CD4-positive, alpha-beta memory T cell (primary cell): ENCODE data around the gene BRK1. TPM values are rescaled to one million over a fixed set of nuclear protein-coding genes. Genes with fewer than 3 reads are reported as not detected.
A peak's percentile ranks its signal among the peaks of the same experiment; 100 is the strongest.
"Not testable (repeated sequence)": the region's sequence is repeated elsewhere in the genome, so short reads cannot be mapped to it uniquely, and the experiment has no call there.

Source experiments
- CTCF ChIA-PET: fragments of 350-600 bp; sonication (Branson Sonifier 250); formaldehyde crosslinking; loops from one replicate; lab custom pipeline; 2021; ENCODE audit warnings: inconsistent platforms; ENCODE audit not compliant: partially characterized antibody; lab: Charles Lee
- POLR2A ChIA-PET: fragments of 350-600 bp; sonication (Branson Sonifier 250); formaldehyde crosslinking; loops from one replicate; lab custom pipeline; 2021; ENCODE audit not compliant: partially characterized antibody; lab: Charles Lee
- DNase-seq, 5 donors: peaks; one replicate each; pipeline versions ENCODE4 v3.0.0 to v3.0.0-alpha.2; 2020 to 2022; ENCODE audit warnings: mixed read lengths in 1 of 5
- H3K27ac ChIP-seq: one replicate; pipeline ENCODE4 v1.7.0; 2013; ENCODE audit warnings: low read depth, low read length
- H3K27me3 ChIP-seq: 2 replicates; pipeline ENCODE4 v1.7.0; 2013; ENCODE audit warnings: mild to moderate bottlenecking, low read length, moderate library complexity; ENCODE audit not compliant: insufficient read depth
- H3K36me3 ChIP-seq: 2 replicates; pipeline ENCODE4 v1.7.0; 2013; ENCODE audit warnings: mild to moderate bottlenecking, low read length, moderate library complexity; ENCODE audit not compliant: insufficient read depth
- H3K4me1 ChIP-seq: 2 replicates; pipeline ENCODE4 v1.7.0; 2013; ENCODE audit warnings: mild to moderate bottlenecking, low read length, moderate library complexity; ENCODE audit not compliant: insufficient read depth
- H3K4me3 ChIP-seq, 2 donors: one replicate each; pipeline ENCODE4 v1.7.0; 2013; ENCODE audit warnings: low read length in 2 of 2, mild to moderate bottlenecking in 1 of 2
- H3K9me3 ChIP-seq, 2 donors: one replicate each; pipeline ENCODE4 v1.7.0; 2013; ENCODE audit warnings: low read length in 2 of 2, control low read depth in 1 of 2; ENCODE audit not compliant: control insufficient read depth in 1 of 2
- H3K27ac Mint-ChIP-seq, 7 donors: one replicate each; pipeline ENCODE4 v1.8.0; 2020 to 2021; ENCODE audit warnings: mixed read lengths in 7 of 7, mild to moderate bottlenecking in 6 of 7, inconsistent platforms in 3 of 7, moderate library complexity in 3 of 7
- H3K27me3 Mint-ChIP-seq, 2 donors: one replicate each; pipeline ENCODE4 v1.8.0; 2020 to 2021; ENCODE audit warnings: mixed read lengths in 2 of 2
- H3K36me3 Mint-ChIP-seq, 2 donors: one replicate each; pipeline ENCODE4 v1.8.0; 2020 to 2021; ENCODE audit warnings: mixed read lengths in 2 of 2, inconsistent platforms in 1 of 2, mild to moderate bottlenecking in 1 of 2
- H3K4me1 Mint-ChIP-seq, 4 donors: one replicate each; pipeline ENCODE4 v1.8.0; 2020 to 2021; ENCODE audit warnings: mixed read lengths in 4 of 4, mild to moderate bottlenecking in 1 of 4
- H3K4me3 Mint-ChIP-seq, 8 donors: one replicate each; pipeline ENCODE4 v1.8.0; 2020 to 2021; ENCODE audit warnings: mixed read lengths in 8 of 8, mild to moderate bottlenecking in 7 of 8, moderate library complexity in 6 of 8, inconsistent platforms in 3 of 8
- H3K9me3 Mint-ChIP-seq, 8 donors: one replicate each; pipeline ENCODE4 v1.8.0; 2020 to 2021; ENCODE audit warnings: mixed read lengths in 8 of 8, mild to moderate bottlenecking in 5 of 8, inconsistent platforms in 3 of 8, moderate library complexity in 1 of 8
- intact Hi-C: fragments of 100-400 bp; cut with micrococcal nuclease; formaldehyde crosslinking; loops from one replicate; pipeline ENCODE4 v1.15.1; 2023
- polyA plus RNA-seq, 2 donors: library from polyadenylated mRNA; unstranded; fragments of 300-500 nt; fragmentation: Illumina TruSeq; gene quantifications; one replicate each; pipeline ENCODE4 v1.2.3, GENCODE V29; 2021
- total RNA-seq, 2 experiments: library from RNA; stranded (reverse); gene quantifications; one replicate each; pipeline ENCODE4 v1.2.3, GENCODE V29; 2021

BRK1 gene
- total and polyA plus RNA-seq, 4 experiments from 2014 or later = 73.0 to 279 (median 145) TPM

DNA sequence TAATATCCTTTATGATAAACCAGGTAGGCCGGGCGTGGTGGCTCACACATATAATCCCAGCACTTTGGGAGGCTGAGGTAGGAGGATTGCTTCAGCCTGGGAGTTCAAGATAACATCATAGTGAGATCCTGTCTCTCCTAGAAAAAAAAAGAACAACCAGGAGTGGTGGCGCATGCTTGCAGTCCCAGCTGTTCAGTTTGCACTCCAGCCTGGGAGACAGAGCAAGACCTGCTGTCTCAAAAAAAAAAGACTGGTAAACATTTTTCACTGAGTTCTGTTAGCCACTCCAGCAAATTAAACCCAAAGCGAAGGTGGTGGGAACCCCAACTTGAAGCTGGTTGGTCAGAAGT, 39.6 kb downstream of the BRK1 start:
- no peaks in the 10 kb centered on the region for H3K27me3 ChIP-seq
- H3K4me1 ChIP-seq = no peaks in the 10 kb centered on the region
- H3K27ac ChIP-seq = no peak overlapping the region
- Mint-ChIP-seq H3K4me1 (no peaks in the 10 kb centered on the region), H3K36me3 (peaks cover 13 to 31% of the 10 kb centered on the region in 2 donors), H3K4me3 (no peak overlapping the region), H3K9me3 (peaks cover 0 to 1% (median 0%) of the 10 kb centered on the region in 8 donors), H3K27ac (peak overlapping the region in 1 of 7 donors; percentile 51), H3K27me3 (no peaks in the 10 kb centered on the region)
- DNase-seq = no peak
- H3K9me3 ChIP-seq = no peaks in the 10 kb centered on the region
- intact Hi-C loops = no loop called here
- POLR2A ChIA-PET = no interaction called here
- no peak overlapping the region for H3K4me3 ChIP-seq
- peaks cover 12% of the 10 kb centered on the region for H3K36me3 ChIP-seq
- CTCF ChIA-PET = no interaction called here

DNA sequence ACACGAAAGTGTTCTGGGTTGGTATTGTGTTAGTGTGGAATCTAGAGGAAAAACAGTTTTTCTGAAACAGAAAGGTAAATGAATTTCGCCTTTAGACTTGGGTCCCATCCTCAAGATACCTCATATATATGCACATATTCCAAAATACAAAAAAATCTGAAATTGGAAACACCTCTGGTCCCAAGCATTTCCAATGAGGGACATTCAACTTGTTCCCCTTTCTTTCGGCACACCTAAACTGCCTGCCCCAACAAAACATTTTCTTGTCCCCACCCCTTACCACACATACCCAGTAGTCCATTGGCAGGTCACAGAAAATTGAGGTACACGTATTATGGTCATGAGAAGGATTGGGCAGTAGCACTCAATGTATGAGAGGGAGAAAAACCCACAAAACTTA, 40.2 kb downstream of the BRK1 start:
- CTCF ChIA-PET = no interaction called here
- Histone ChIP-seq H3K36me3 (peaks cover 7% of the 10 kb centered on the region), H3K27ac (no peak overlapping the region), H3K27me3 (no peaks in the 10 kb centered on the region), H3K4me1 (no peaks in the 10 kb centered on the region), H3K4me3 (no peak overlapping the region), H3K9me3 (no peaks in the 10 kb centered on the region)
- H3K4me3 Mint-ChIP-seq = no peak overlapping the region
- DNase-seq = no peak
- H3K4me1 Mint-ChIP-seq = no peaks in the 10 kb centered on the region
- POLR2A ChIA-PET = no interaction called here
- H3K36me3 Mint-ChIP-seq = peaks cover 7 to 25% of the 10 kb centered on the region in 2 donors
- H3K9me3 Mint-ChIP-seq = peaks cover 0 to 1% (median 0%) of the 10 kb centered on the region in 8 donors
- no peak overlapping the region for H3K27ac Mint-ChIP-seq
- intact Hi-C loops = no loop called here
- H3K27me3 Mint-ChIP-seq = no peaks in the 10 kb centered on the region

DNA sequence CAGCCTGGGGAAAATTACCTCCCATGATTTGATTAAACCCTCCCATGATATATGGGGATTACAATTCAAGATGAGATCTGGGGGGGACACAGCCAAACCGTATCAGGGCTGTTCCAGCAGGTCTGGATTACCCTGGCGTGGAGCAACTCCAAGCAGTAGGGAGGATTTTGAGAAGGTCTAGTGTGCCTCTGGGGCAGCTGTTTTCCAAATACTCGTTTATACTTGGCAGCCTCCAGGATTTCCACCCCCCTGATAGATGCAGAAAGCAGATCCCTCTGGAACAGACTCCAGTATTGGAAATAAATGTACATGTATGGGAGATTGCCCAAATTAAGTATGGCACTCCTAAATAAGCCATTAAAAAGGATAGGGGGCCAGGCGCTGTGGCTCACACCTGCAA, 41.6 kb downstream of the BRK1 start:
- H3K4me1 Mint-ChIP-seq = no peaks in the 10 kb centered on the region
- no peak overlapping the region for H3K27ac Mint-ChIP-seq
- no peaks in the 10 kb centered on the region for H3K9me3 Mint-ChIP-seq
- no peaks in the 10 kb centered on the region for H3K9me3 ChIP-seq
- no peaks in the 10 kb centered on the region for H3K27me3 Mint-ChIP-seq
- no peak for DNase-seq
- no peaks in the 10 kb centered on the region for H3K4me1 ChIP-seq
- H3K27ac ChIP-seq = no peak overlapping the region
- ChIA-PET POLR2A (no interaction called here), CTCF (no interaction called here)
- H3K36me3 ChIP-seq = no peaks in the 10 kb centered on the region
- intact Hi-C loops = no loop called here
- H3K4me3 Mint-ChIP-seq = no peak overlapping the region
- peaks cover 0 to 14% of the 10 kb centered on the region in 2 donors for H3K36me3 Mint-ChIP-seq
- no peak overlapping the region for H3K4me3 ChIP-seq
- H3K27me3 ChIP-seq = no peaks in the 10 kb centered on the region

DNA sequence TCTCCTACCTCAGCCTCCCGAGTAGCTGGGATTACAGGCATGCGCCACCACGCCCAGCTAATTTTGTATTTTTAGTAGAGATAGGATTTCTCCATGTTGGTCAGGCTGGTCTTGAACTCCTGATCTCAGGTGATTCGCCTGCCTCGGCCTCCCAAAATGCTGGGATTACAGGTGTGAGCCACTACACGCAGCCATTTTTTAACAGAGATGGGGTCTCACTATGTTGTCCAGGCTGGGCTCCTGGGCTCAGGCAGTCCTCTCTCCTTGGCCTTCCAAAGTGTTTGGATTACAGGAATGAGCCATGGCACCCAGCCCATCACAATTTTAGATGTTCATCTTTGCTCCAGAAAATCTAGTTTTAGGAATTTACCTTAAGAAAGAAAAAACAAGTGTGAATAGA, 43.1 kb downstream of the BRK1 start:
- CTCF ChIA-PET = interaction anchor here (0.8 kb wide), 1 partner anchor 66 kb away, joined by 3 read pairs; no protein-coding TSS in a partner anchor
- H3K36me3 Mint-ChIP-seq, POLR2A ChIA-PET: not testable (repeated sequence)

DNA sequence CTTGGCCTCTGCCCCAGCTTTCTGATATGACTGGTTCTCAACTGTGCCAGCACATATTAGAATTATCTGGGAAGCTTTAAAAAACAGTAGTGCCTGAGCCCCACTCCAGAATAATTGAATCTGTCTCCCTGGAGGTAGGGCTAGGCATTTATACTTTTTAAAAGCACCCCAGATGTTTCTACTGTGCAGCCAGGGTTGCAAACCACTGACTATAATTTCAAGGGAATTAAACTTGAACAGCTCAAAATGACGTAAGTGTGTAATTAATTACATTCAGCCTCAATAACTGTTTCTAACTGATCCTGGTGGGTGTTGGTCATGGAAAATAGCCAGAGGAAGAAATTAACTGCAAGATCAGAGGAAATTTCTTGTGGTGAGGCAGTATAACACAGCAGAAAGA, 44.9 kb downstream of the BRK1 start:
- H3K27me3 Mint-ChIP-seq = no peaks in the 10 kb centered on the region
- no peaks in the 10 kb centered on the region for H3K36me3 ChIP-seq
- H3K36me3 Mint-ChIP-seq = peaks cover 0 to 2% of the 10 kb centered on the region in 2 donors
- ChIA-PET CTCF (interaction anchor here (0.6 to 1.4 kb wide), 3 partner anchors 9 to 279 kb away, joined by 3 read pairs; no protein-coding TSS in a partner anchor), POLR2A (interaction anchor here (7.5 kb wide), 1 partner anchor 33 kb away, joined by 47 read pairs; no protein-coding TSS in a partner anchor)
- intact Hi-C loops = no loop called here
- H3K4me3 ChIP-seq = no peak overlapping the region
- H3K9me3 ChIP-seq = no peaks in the 10 kb centered on the region
- no peak overlapping the region for H3K4me3 Mint-ChIP-seq
- no peaks in the 10 kb centered on the region for H3K27me3 ChIP-seq
- no peak for DNase-seq
- no peaks in the 10 kb centered on the region for H3K9me3 Mint-ChIP-seq
- H3K4me1 ChIP-seq = peaks cover 11% of the 10 kb centered on the region
- H3K27ac Mint-ChIP-seq = peak overlapping the region in 1 of 7 donors; percentile 55
- peaks cover 2 to 10% (median 4%) of the 10 kb centered on the region in 4 donors for H3K4me1 Mint-ChIP-seq
- no peak overlapping the region for H3K27ac ChIP-seq

More for the DNA sequence above, 43.1 kb downstream of the BRK1 start:
- H3K9me3 ChIP-seq, DNase-seq, intact Hi-C loops, H3K4me1 ChIP-seq, H3K27me3 Mint-ChIP-seq, H3K4me1 Mint-ChIP-seq, H3K36me3 ChIP-seq, H3K27ac Mint-ChIP-seq, H3K27ac ChIP-seq, H3K9me3 Mint-ChIP-seq, H3K4me3 Mint-ChIP-seq, H3K27me3 ChIP-seq, H3K4me3 ChIP-seq: not testable (repeated sequence)

DNA sequence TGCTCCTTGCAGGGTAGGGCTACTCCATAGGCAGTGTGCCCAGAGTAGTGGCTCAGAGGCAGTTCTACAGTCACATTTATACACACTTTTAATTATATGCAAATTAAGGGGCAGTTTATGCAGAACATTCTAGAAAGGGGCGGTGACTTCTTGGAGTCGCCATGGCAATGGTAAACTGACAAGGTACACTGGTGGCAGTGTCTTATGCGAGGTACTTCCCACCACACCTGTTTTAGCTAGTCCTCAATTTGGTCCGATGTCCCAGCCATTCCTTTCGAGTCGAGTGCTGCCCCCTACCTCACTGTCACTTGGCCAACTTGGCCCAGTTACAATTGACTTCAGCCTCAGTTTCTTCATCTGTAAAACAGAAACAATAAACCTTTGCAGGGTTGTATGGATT, 45.5 kb downstream of the BRK1 start:
- Histone ChIP-seq H3K4me3 (no peak overlapping the region), H3K36me3 (no peaks in the 10 kb centered on the region), H3K27me3 (no peaks in the 10 kb centered on the region), H3K27ac (no peak overlapping the region), H3K9me3 (no peaks in the 10 kb centered on the region), H3K4me1 (peaks cover 12% of the 10 kb centered on the region)
- H3K27me3 Mint-ChIP-seq = no peaks in the 10 kb centered on the region
- H3K4me3 Mint-ChIP-seq = no peak overlapping the region
- intact Hi-C loops = no loop called here
- no peak for DNase-seq
- H3K9me3 Mint-ChIP-seq = no peaks in the 10 kb centered on the region
- ChIA-PET POLR2A (interaction anchor here (7.5 kb wide), 1 partner anchor 33 kb away, joined by 47 read pairs; no protein-coding TSS in a partner anchor), CTCF (interaction anchor here (1.4 kb wide), 1 partner anchor 12 kb away, joined by 3 read pairs; no protein-coding TSS in a partner anchor)
- no peaks in the 10 kb centered on the region for H3K36me3 Mint-ChIP-seq
- H3K27ac Mint-ChIP-seq = no peak overlapping the region
- peaks cover 2 to 12% (median 5%) of the 10 kb centered on the region in 4 donors for H3K4me1 Mint-ChIP-seq

DNA sequence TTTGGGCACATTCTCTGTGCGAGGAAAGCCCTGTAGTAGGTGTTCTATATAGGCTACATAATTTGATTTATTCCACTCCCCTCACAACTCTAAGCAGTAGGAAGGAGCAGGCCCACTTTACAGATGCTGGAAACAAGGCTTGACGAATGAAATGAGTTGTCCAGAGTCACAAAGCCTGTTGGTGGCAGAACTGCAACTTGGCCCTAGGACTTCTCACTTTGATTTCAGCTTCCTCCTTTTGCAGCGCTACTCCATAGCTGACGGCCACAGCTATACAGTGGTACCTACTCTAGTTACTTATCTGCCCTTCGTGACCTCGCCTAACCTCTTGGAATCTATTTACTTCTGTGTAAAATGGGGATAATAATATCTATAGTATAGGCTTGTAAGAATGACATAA, 46.7 kb downstream of the BRK1 start:
- Mint-ChIP-seq H3K27ac (peak overlapping the region in 2 of 7 donors; percentile 1 to 5), H3K9me3 (no peaks in the 10 kb centered on the region), H3K36me3 (peaks cover 3 to 4% of the 10 kb centered on the region in 2 donors), H3K4me1 (peaks cover 12 to 25% (median 15%) of the 10 kb centered on the region in 4 donors), H3K4me3 (peak overlapping the region in 1 of 8 donors; percentile 20), H3K27me3 (no peaks in the 10 kb centered on the region)
- Histone ChIP-seq H3K4me3 (no peak overlapping the region), H3K27me3 (no peaks in the 10 kb centered on the region), H3K9me3 (no peaks in the 10 kb centered on the region), H3K4me1 (peaks cover 16% of the 10 kb centered on the region), H3K27ac (no peak overlapping the region), H3K36me3 (no peaks in the 10 kb centered on the region)
- CTCF ChIA-PET = interaction anchor here (1.2 to 6.5 kb wide), 2 partner anchors 29 to 60 kb away, joined by 4 to 51 read pairs; no protein-coding TSS in a partner anchor
- intact Hi-C loops = no loop called here
- POLR2A ChIA-PET = interaction anchor here (7.5 kb wide), 1 partner anchor 32 kb away, joined by 47 read pairs; no protein-coding TSS in a partner anchor
- DNase-seq = no peak
